Pancreas (tissue), 10 donors: ENCODE measurements around the gene CEP97. TPM values are rescaled to one million over a fixed set of nuclear protein-coding genes. Genes with fewer than 3 reads are reported as not detected.

Source experiments
- ATAC-seq, 4 donors: fragments of 200-7000 bp; cut with Tn5 transposase; one replicate each; pipeline versions ENCODE4 v1.8.0 to v1.9.1; 2020; ENCODE audit warnings: mild to moderate bottlenecking in 4 of 4, moderate library complexity in 4 of 4
- DNase-seq, 6 donors: peaks; one replicate each; pipeline ENCODE4 v3.0.0-alpha.2; 2020
- FAIRE-seq: peaks from 2 replicates; lab custom pipeline; 2012; peaks lifted over from hg19 to GRCh38; lab: Jason Lieb, UNC
- H3K27ac ChIP-seq, 4 donors: fragments of 200-600 bp; sonication (generic); 1 replicate in 3 of 4; 2 replicates in 1 of 4; pipeline versions ENCODE4 v1.5.0 to v1.8.0; 2020
- H3K27me3 ChIP-seq, 4 donors: fragments of 200-600 bp; one replicate each; pipeline ENCODE4 v1.8.0; 2021
- H3K36me3 ChIP-seq, 3 donors: fragments of 200-600 bp; sonication (generic) in 1 of 3; one replicate each; pipeline versions ENCODE4 v1.5.0 to v1.8.0; 2020 to 2021
- H3K4me1 ChIP-seq, 3 donors: fragments of 200-600 bp; one replicate each; pipeline ENCODE4 v1.8.0; 2021
- H3K4me3 ChIP-seq, 4 donors: fragments of 200-600 bp; sonication (generic) in 2 of 4; one replicate each; pipeline versions ENCODE4 v1.5.0 to v1.8.0; 2020 to 2021
- H3K9me3 ChIP-seq, 4 donors: fragments of 200-600 bp; one replicate each; pipeline ENCODE4 v1.8.0; 2021
- WGBS, 2 donors: extraction: QIAGEN DNeasy Blood & Tissue Kit; methylation state at CpG; one replicate each; pipeline ENCODE4 v1.1.7; 2013; 5-methylcytosine and 5-hydroxymethylcytosine counted together
- intact Hi-C, 3 donors: fragments of 100-400 bp; cut with DNase I; formaldehyde crosslinking; loops; one replicate each; pipeline versions ENCODE4 v1.11.1 to v1.14.2; 2022
- polyA plus RNA-seq, 2 donors: library from polyadenylated mRNA; stranded (reverse); fragments of 200-250 nt; gene quantifications; one replicate each; pipeline ENCODE4 v1.2.3, GENCODE V29; 2013
- total RNA-seq, 6 donors: library from RNA; stranded (reverse); fragmentation: NEBNext Ultra II Directional in 4 of 6; extraction: Animal tissue kit (Norgen Biotek cat#: 25700) in 4 of 6; gene quantifications; one replicate each; pipeline versions ENCODE4 v1.2.1 to v1.2.4, GENCODE V29; 2021 to 2023
- TF ChIP-seq, protein P1 (sequence below), 4 donors: fragments of 200-600 bp; sonication (generic) in 3 of 4; IDR thresholded peaks; one replicate each; pipeline versions ENCODE4 v1.5.0 to v1.8.0; 2021; ENCODE audit warnings: antibody characterized with exemption in 4 of 4
- donor health status: healthy with polysubstance abuse.
- donor health status: DM: no; HTN: no; CAD: no; lungs with moderate emphysema.
- donor health status: DM: no; HTN: no; CAD: no.
- donor health status: control.
- donor health status: control.
- donor health status: Bipolar disorder and iron deficiency.
- donor health status: DM: yes; HTN: yes; CAD: no.
- donor health status: DM: no; HTN: no; CAD: no.
- donor health status: DM: no; HTN: no; CAD: no.
- donor health status: DM: yes; HTN: yes; CAD: no.

The CEP97 gene
- total and polyA plus RNA-seq, 8 donors, result 0.76 to 4.6 (median 2.0) TPM

DNA sequence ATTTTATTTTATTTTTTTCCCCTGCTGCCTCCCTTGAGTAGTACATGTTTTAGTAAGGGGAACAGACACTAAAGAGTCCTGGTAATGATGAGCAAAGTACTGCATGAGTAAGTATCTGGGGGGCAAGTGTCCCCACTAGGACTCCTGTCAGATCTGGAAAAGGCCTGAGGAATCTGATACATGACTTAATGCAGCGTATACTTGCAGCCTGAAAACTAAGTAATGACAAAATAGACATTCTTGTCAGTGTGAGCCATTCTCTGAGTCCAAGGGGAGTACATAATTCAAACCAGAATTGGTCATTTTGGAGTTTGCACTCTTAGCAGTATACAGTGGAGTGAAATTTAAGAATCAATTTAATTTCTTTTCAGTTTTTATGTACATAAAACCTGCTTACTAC, 82.1 kb downstream of the CEP97 start:
- Histone ChIP-seq H3K27ac (no peak overlapping the region), H3K36me3 (no peaks in the 10 kb centered on the region), H3K27me3 (no peaks in the 10 kb centered on the region), H3K9me3 (no peaks in the 10 kb centered on the region), H3K4me1 (peaks cover 0 to 10% (median 5%) of the 10 kb centered on the region in 3 donors), H3K4me3 (no peak overlapping the region)
- intact Hi-C loops, result loop anchor here in 2 of 3 donors (5.0 to 10.0 kb wide), 2 partner anchors 728 to 731 kb away; no protein-coding TSS in a partner anchor
- 87 to 93% methylated on average over 1 of the region's 1 CpG for WGBS, 2 donors
- FAIRE-seq (no peak), DNase-seq (no peak), ATAC-seq (no peak)
- TF ChIP-seq, protein P1, sequence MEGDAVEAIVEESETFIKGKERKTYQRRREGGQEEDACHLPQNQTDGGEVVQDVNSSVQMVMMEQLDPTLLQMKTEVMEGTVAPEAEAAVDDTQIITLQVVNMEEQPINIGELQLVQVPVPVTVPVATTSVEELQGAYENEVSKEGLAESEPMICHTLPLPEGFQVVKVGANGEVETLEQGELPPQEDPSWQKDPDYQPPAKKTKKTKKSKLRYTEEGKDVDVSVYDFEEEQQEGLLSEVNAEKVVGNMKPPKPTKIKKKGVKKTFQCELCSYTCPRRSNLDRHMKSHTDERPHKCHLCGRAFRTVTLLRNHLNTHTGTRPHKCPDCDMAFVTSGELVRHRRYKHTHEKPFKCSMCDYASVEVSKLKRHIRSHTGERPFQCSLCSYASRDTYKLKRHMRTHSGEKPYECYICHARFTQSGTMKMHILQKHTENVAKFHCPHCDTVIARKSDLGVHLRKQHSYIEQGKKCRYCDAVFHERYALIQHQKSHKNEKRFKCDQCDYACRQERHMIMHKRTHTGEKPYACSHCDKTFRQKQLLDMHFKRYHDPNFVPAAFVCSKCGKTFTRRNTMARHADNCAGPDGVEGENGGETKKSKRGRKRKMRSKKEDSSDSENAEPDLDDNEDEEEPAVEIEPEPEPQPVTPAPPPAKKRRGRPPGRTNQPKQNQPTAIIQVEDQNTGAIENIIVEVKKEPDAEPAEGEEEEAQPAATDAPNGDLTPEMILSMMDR (IDR thresholded peaks at IDR 0.05), result no peak

DNA sequence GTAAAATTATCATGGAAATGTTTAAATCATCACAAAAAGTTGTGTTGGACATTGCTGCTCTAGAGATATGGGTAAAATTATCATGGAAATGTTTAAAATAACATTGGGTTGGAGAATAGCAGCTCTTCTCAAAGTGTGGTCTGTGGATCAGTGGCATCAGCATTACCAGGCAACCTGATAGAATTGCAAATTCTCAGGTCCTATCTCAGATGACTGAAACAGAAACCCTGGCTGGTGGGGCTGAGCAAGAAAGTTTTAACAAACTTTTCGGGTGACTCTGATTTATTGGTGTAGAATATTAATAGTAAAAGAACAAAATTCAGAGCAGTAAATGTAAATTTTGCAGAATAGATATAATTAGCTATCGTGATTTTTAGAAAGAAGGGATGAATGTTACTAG, 83.5 kb downstream of the CEP97 start:
- no peaks in the 10 kb centered on the region for H3K9me3 ChIP-seq
- WGBS, 2 donors, result 82 to 90% methylated on average over 2 of the region's 2 CpGs
- H3K4me3 ChIP-seq, result no peak overlapping the region
- H3K4me1 ChIP-seq, result peaks cover 0 to 10% (median 5%) of the 10 kb centered on the region in 3 donors
- intact Hi-C loops, result loop anchor here in 2 of 3 donors (5.0 to 10.0 kb wide), 2 partner anchors 727 to 729 kb away; no protein-coding TSS in a partner anchor
- no peaks in the 10 kb centered on the region for H3K27me3 ChIP-seq
- ATAC-seq (no peak), FAIRE-seq (no peak), DNase-seq (no peak)
- TF ChIP-seq, protein P1 (IDR thresholded peaks at IDR 0.05), result no peak
- H3K27ac ChIP-seq, result no peak overlapping the region
- no peaks in the 10 kb centered on the region for H3K36me3 ChIP-seq

DNA sequence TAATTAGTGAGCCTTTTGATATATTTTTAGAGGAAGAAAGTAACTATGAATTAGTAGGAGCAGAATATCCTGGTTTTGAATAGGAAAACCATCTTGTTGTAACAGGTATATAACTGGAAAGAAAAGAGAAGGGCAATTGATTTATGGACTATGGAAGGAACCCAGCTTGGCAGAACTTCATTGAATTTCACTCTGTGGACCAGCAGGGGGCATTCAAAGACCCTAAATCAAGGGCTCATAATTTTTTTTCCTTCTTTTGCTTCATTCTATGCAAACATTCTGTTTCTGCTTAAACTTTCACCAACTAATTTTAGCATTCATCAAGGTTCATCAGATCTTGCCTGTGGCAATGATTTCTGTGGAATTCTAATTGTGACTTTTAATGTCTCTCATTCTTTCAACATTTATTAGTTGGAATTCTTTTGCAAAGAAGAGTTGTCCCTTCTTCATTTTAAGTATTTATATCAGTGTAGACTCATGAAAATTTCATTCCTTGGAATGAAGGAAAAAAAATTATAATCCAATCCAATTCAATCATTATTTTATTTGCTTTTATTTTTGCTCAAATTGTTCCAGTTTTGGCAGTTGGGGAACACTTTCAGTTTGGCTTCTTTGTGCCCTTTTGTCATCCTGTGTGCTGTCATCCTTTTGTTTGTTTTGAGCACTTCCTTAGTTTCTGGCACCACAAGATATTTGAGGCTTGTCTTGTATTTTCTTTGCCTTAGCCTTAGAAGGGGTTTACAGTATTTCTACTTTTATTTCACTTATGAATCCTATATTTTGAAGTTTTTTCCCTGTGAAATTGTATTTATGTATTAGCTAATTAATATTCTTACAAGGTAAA, 85.0 kb downstream of the CEP97 start:
- Histone ChIP-seq H3K4me3 (no peak overlapping the region), H3K27ac (no peak overlapping the region), H3K36me3 (no peaks in the 10 kb centered on the region), H3K4me1 (peaks cover 4 to 16% (median 14%) of the 10 kb centered on the region in 3 donors), H3K27me3 (no peaks in the 10 kb centered on the region), H3K9me3 (no peaks in the 10 kb centered on the region)
- FAIRE-seq (peak; percentile 23), DNase-seq (peak in 2 of 6 donors; percentile 27 to 32), ATAC-seq (peak in 3 of 4 donors; percentile 75 to 86 (median 79))
- TF ChIP-seq, protein P1 (IDR thresholded peaks at IDR 0.05), result peak; percentile 39 to 64 (median 50)
- intact Hi-C loops, result loop anchor here in 2 of 3 donors (5.0 to 10.0 kb wide), 3 partner anchors 413 to 728 kb away; no protein-coding TSS in a partner anchor

DNA sequence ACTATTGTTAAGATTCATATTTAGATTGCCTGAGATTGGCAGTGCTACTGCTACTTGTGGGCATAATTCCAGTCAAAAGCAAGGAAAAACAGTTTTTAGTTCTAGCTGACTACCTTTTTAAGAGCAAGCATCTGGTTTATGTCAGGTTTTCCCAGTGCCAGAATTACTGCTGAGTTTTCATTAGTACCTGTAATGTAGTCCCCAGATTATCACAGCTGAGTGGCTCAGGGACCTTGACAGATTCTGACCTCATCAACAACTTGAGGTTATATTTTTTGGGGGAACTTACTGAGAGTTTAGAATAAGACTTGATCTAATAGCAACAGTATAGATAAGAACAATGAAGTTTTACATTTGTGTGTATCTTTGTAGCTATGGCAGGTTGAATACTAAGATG, 85.6 kb downstream of the CEP97 start:
- TF ChIP-seq, protein P1 (IDR thresholded peaks at IDR 0.05), result no peak
- peak in 1 of 4 donors; percentile 38 for ATAC-seq
- H3K4me1 ChIP-seq, result peaks cover 4 to 21% (median 19%) of the 10 kb centered on the region in 3 donors
- FAIRE-seq, result no peak
- no peak overlapping the region for H3K27ac ChIP-seq
- H3K4me3 ChIP-seq, result no peak overlapping the region
- no peak for DNase-seq
- no peaks in the 10 kb centered on the region for H3K36me3 ChIP-seq
- H3K9me3 ChIP-seq, result no peaks in the 10 kb centered on the region
- no peaks in the 10 kb centered on the region for H3K27me3 ChIP-seq
- intact Hi-C loops, result loop anchor here in 2 of 3 donors (5.0 kb wide), 1 partner anchor 412 kb away; no protein-coding TSS in a partner anchor
